A673 (cell line): ENCODE results near the gene TNP1. TPM values are rescaled to one million over a fixed set of nuclear protein-coding genes. Genes with fewer than 3 reads are reported as not detected.

Source experiments
- BruUV-seq: library from RNA; stranded (reverse); fragments of 400-500 nt; replicated peaks from 2 replicates; lab custom pipeline; 2021; lab: Mats Ljungman, UMichigan
- CTCF ChIA-PET: fragments of 300-600 bp; sonication (Branson Sonifier 250); formaldehyde crosslinking; loops from one replicate; lab custom pipeline; 2022; ENCODE audit warnings: antibody characterized with exemption; lab: Charles Lee
- POLR2A ChIA-PET: fragments of 300-600 bp; sonication (Branson Sonifier 250); formaldehyde crosslinking; loops from one replicate; lab custom pipeline; 2022; ENCODE audit warnings: antibody characterized with exemption; ENCODE audit not compliant: low non-redundant PET; lab: Charles Lee
- DNase-seq: peaks from one replicate; pipeline ENCODE4 v3.0.0-alpha.2; 2015; ENCODE audit warnings: low spot score
- H3K27ac ChIP-seq: fragments of 200-600 bp; sonication (generic); 2 replicates; pipeline ENCODE4 v1.5.1; 2016; ENCODE audit warnings: mixed run types, low read depth, mild to moderate bottlenecking, mixed read lengths, antibody characterized with exemption, low read length; ENCODE audit not compliant: poor library complexity, severe bottlenecking
- H3K27me3 ChIP-seq: fragments of 200-600 bp; sonication (generic); replicated peaks from 2 replicates; pipeline ENCODE4 v1.6.1; 2017; ENCODE audit warnings: mixed run types, low read depth, mild to moderate bottlenecking, mixed read lengths, antibody characterized with exemption, low read length; ENCODE audit not compliant: insufficient read depth, poor library complexity
- H3K36me3 ChIP-seq: fragments of 200-600 bp; sonication (generic); 2 replicates; pipeline ENCODE4 v1.6.1; 2016; ENCODE audit warnings: mixed run types, mild to moderate bottlenecking, mixed read lengths, antibody characterized with exemption, low read length; ENCODE audit not compliant: insufficient read depth, poor library complexity, severe bottlenecking
- H3K4me1 ChIP-seq: fragments of 200-600 bp; sonication (generic); 2 replicates; pipeline ENCODE4 v1.6.1; 2017; ENCODE audit warnings: mixed run types, mild to moderate bottlenecking, mixed read lengths, antibody characterized with exemption, low read length; ENCODE audit not compliant: insufficient read depth, poor library complexity, severe bottlenecking
- H3K4me3 ChIP-seq: fragments of 200-600 bp; sonication (generic); 2 replicates; pipeline ENCODE4 v1.5.1; 2016; ENCODE audit warnings: low read depth, mixed run types, mild to moderate bottlenecking, mixed read lengths, low read length; ENCODE audit not compliant: poor library complexity, severe bottlenecking
- H3K9me3 ChIP-seq: fragments of 200-600 bp; sonication (generic); 2 replicates; pipeline ENCODE4 v1.6.1; 2016; ENCODE audit warnings: mixed run types, low read depth, mild to moderate bottlenecking, mixed read lengths, antibody characterized with exemption, low read length; ENCODE audit not compliant: poor library complexity, severe bottlenecking
- CTCF ChIP-seq: fragments of 300-800, 200-600 bp; sonication (generic); conservative IDR thresholded peaks from 2 replicates; pipeline ENCODE4 v1.5.1; 2017; ENCODE audit warnings: low read depth, mild to moderate bottlenecking, antibody characterized with exemption, low read length, moderate library complexity, mixed read lengths
- EZH2 ChIP-seq: fragments of 200-600 bp; sonication (generic); IDR thresholded peaks from 2 replicates; pipeline ENCODE4 v1.6.1; 2017; ENCODE audit warnings: borderline replicate concordance, low read depth, mild to moderate bottlenecking, mixed read lengths, antibody characterized with exemption, low read length; ENCODE audit not compliant: poor library complexity, severe bottlenecking
- intact Hi-C: fragments of 100-400 bp; cut with micrococcal nuclease; formaldehyde crosslinking; loops from one replicate; pipeline ENCODE4 v1.10.0; 2022; ENCODE audit not compliant: unreplicated experiment
- total RNA-seq: library from RNA; stranded (reverse); gene quantifications from 2 replicates; pipeline ENCODE4 v1.2.3, GENCODE V29; 2021

TNP1 gene
- total RNA-seq, 1 experiment from 2014 or later: not detected

GRCh38 chr2:216839688-216840087, 20.2 kb downstream of the TNP1 start:
- Histone ChIP-seq H3K4me1 (no peaks in the 10 kb centered on the region), H3K27ac (no peak overlapping the region), H3K9me3 (no peaks in the 10 kb centered on the region), H3K4me3 (no peak overlapping the region), H3K27me3 (peaks cover 7% of the 10 kb centered on the region), H3K36me3 (no peaks in the 10 kb centered on the region)
- POLR2A ChIA-PET: no interaction called here
- CTCF ChIA-PET: no interaction called here
- BruUV-seq: no TSS peak
- no peak for DNase-seq
- TF ChIP-seq EZH2 (no peak), CTCF (no peak)
- intact Hi-C loops: no loop called here

GRCh38 chr2:216838151-216838550, 21.7 kb downstream of the TNP1 start:
- no peaks in the 10 kb centered on the region for H3K4me1 ChIP-seq
- H3K27me3 ChIP-seq: peaks cover 7% of the 10 kb centered on the region
- POLR2A ChIA-PET: no interaction called here
- H3K27ac ChIP-seq: no peak overlapping the region
- no peak for TF ChIP-seq EZH2
- TF ChIP-seq CTCF: no peak
- intact Hi-C loops: no loop called here
- H3K4me3 ChIP-seq: no peak overlapping the region
- DNase-seq: no peak
- CTCF ChIA-PET: no interaction called here
- H3K9me3 ChIP-seq: no peaks in the 10 kb centered on the region
- BruUV-seq: no TSS peak
- H3K36me3 ChIP-seq: no peaks in the 10 kb centered on the region

- Histone ChIP-seq H3K27me3 (peaks cover 7% of the 10 kb centered on the region), H3K4me3 (no peak overlapping the region), H3K4me1 (no peaks in the 10 kb centered on the region), H3K36me3 (no peaks in the 10 kb centered on the region), H3K9me3 (no peaks in the 10 kb centered on the region), H3K27ac (no peak overlapping the region)
- ChIA-PET POLR2A (no interaction called here), CTCF (no interaction called here)
- no TSS peak for BruUV-seq
- TF ChIP-seq EZH2: no peak
- no peak for TF ChIP-seq CTCF
- intact Hi-C loops: no loop called here
- DNase-seq: no peak
Measured at GRCh38 chr2:216837740-216838139, 22.1 kb downstream of the TNP1 start.
